Measurements from ENCODE around the gene ADAMTS9. TPM values are rescaled to one million over a fixed set of nuclear protein-coding genes. Genes with fewer than 3 reads are reported as not detected.

Gene ADAMTS9
- total RNA-seq, 4 donors from 2014 or later, result 6.3 to 20.1 (median 13.0) TPM

DNA sequence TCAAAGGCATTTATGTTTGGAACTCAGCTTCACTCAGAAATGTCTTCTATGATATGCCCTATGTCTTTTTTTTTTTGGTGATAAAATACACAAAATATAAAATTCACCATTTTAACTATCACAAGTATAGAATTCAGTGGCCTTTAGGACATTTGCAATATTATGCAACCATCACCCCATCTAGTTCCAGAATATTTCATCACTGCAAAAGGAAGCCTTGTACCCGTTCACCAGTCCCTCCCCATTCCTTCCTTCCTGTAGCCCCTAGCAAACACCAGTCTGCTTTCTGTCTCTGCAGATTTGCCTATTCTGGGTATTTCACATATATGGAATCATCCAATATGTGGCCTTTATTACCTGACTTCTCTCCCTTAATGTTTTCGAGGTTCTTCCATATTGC is 134.8 kb downstream of the ADAMTS9 start:
- H3K27me3 ChIP-seq, result no peaks in the 10 kb centered on the region
- H3K4me3 ChIP-seq, result no peak overlapping the region
- H3K36me3 ChIP-seq, result no peaks in the 10 kb centered on the region
- TF ChIP-seq POLR2AphosphoS5 (IDR thresholded peaks at IDR 0.05), result no peak
- WGBS, 2 donors (ENCODE audit: low coverage in 1 of 2), result 66 to 80% methylated on average over 1 to 2 of the region's 2 CpGs
- in situ Hi-C loops (cut with MboI; ENCODE audit: low pct_ligation_motif_present in 1 of 4, low pct_unique_long_range_greater_than_20kb in 1 of 4, low sequenced_read_pairs in 3 of 4), result no loop called here
- no peak overlapping the region for H3K27ac ChIP-seq
- intact Hi-C loops (cut with DNase I; ENCODE audit: low total_unique reads), result no loop called here
- H3K9me3 ChIP-seq, result no peaks in the 10 kb centered on the region
- H3K4me1 ChIP-seq, result peaks cover under 1 to 16% (median 7%) of the 10 kb centered on the region in 4 donors
- no peak for DNase-seq

DNA sequence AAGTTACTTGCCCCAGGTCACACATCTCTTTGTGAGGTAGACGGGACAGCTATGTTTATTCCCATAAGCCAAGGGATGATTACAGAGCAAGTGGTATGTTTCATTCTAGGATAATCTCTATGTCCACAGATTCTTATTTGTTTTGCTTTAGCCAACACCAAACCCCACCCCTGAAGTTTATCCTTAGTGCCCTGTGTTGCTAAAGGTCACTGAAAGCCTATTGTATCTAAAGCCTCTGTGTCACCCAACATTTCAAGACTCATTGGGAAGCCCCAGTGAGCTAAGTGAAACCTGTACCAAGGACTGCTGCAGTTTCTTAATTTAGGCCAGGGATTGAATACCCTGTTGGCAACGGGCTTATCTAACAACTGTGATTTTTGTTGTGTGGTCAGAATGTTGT is 135.6 kb downstream of the ADAMTS9 start:
- 67 to 68% methylated on average over 1 to 2 of the region's 2 CpGs for WGBS, 2 donors (ENCODE audit: low coverage in 1 of 2)
- no peak for DNase-seq
- in situ Hi-C loops (cut with MboI; ENCODE audit: low pct_ligation_motif_present in 1 of 4, low pct_unique_long_range_greater_than_20kb in 1 of 4, low sequenced_read_pairs in 3 of 4), result no loop called here
- Histone ChIP-seq H3K4me1 (peaks cover 5 to 20% (median 10%) of the 10 kb centered on the region in 4 donors), H3K9me3 (no peaks in the 10 kb centered on the region), H3K4me3 (no peak overlapping the region), H3K27ac (peak overlapping the region in 3 of 4 donors; percentile 7 to 89 (median 25)), H3K27me3 (no peaks in the 10 kb centered on the region), H3K36me3 (no peaks in the 10 kb centered on the region)
- intact Hi-C loops (cut with DNase I; ENCODE audit: low total_unique reads), result no loop called here
- TF ChIP-seq POLR2A (IDR thresholded peaks at IDR 0.05) (no peak), EP300 (IDR thresholded peaks at IDR 0.05; ENCODE audit: low read depth) (no peak), POLR2AphosphoS5 (IDR thresholded peaks at IDR 0.05) (no peak)
- TF ChIP-seq, protein P1, sequence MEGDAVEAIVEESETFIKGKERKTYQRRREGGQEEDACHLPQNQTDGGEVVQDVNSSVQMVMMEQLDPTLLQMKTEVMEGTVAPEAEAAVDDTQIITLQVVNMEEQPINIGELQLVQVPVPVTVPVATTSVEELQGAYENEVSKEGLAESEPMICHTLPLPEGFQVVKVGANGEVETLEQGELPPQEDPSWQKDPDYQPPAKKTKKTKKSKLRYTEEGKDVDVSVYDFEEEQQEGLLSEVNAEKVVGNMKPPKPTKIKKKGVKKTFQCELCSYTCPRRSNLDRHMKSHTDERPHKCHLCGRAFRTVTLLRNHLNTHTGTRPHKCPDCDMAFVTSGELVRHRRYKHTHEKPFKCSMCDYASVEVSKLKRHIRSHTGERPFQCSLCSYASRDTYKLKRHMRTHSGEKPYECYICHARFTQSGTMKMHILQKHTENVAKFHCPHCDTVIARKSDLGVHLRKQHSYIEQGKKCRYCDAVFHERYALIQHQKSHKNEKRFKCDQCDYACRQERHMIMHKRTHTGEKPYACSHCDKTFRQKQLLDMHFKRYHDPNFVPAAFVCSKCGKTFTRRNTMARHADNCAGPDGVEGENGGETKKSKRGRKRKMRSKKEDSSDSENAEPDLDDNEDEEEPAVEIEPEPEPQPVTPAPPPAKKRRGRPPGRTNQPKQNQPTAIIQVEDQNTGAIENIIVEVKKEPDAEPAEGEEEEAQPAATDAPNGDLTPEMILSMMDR (IDR thresholded peaks at IDR 0.05), result no peak

DNA sequence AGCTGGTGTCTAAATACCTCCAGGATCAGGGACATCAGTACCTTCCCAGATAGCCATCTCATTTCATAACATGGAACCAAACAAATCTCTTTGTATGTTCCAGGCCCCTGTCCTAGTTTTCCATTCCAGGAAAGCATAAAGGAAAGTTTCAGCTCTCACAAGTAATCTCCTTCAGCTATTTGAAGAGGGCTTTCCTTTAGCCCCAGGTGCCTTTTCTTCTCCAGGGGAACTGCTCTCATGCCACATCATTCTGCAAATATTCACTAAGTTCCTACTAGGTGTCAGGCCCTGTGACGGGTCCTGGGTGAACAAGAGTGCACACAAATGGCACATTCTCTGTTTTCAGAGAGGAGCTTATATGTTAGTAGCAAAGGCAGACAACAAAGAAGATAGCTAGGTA is 136.1 kb downstream of the ADAMTS9 start:
- no peaks in the 10 kb centered on the region for H3K9me3 ChIP-seq
- peaks cover 5 to 20% (median 10%) of the 10 kb centered on the region in 4 donors for H3K4me1 ChIP-seq
- no peaks in the 10 kb centered on the region for H3K27me3 ChIP-seq
- H3K36me3 ChIP-seq, result no peaks in the 10 kb centered on the region
- in situ Hi-C loops (cut with MboI; ENCODE audit: low pct_ligation_motif_present in 1 of 4, low pct_unique_long_range_greater_than_20kb in 1 of 4, low sequenced_read_pairs in 3 of 4) (no loop called here), intact Hi-C loops (cut with DNase I; ENCODE audit: low total_unique reads) (no loop called here)
- no peak for DNase-seq
- H3K27ac ChIP-seq, result peak overlapping the region in 3 of 4 donors; percentile 7 to 89 (median 25)
- 100% methylated on average over 1 of the region's 1 CpG; no CpG with 5 or more reads in 1 of the 2 donors for WGBS, 2 donors (ENCODE audit: low coverage in 1 of 2)
- TF ChIP-seq POLR2A (IDR thresholded peaks at IDR 0.05), result no peak
- no peak for TF ChIP-seq EP300 (IDR thresholded peaks at IDR 0.05; ENCODE audit: low read depth)
- TF ChIP-seq, protein P1 (IDR thresholded peaks at IDR 0.05), result no peak
- TF ChIP-seq POLR2AphosphoS5 (IDR thresholded peaks at IDR 0.05), result no peak
- no peak overlapping the region for H3K4me3 ChIP-seq

DNA sequence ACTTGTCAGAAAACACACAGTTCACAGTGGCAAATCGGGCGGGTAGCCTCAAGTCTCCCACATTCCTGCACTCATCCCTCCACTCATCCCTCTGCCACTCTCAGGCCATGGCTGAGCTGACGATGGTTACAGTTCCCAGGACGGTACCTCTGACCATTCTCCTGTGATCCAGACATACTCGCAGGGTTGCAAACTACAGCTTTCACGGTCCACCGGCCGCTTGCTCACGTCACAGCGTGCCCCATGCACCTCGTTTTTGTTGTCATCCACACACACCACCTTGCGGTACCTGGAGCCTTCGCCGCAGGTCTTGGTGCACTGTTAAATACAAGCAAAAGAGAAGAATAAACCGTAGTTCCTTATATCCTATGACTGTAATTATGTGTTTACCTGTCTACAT is 137.1 kb downstream of the ADAMTS9 start:
- Histone ChIP-seq H3K4me1 (peaks cover 5 to 20% (median 10%) of the 10 kb centered on the region in 4 donors), H3K27ac (peak overlapping the region in 3 of 4 donors; percentile 25 to 89 (median 79)), H3K27me3 (no peaks in the 10 kb centered on the region), H3K36me3 (no peaks in the 10 kb centered on the region), H3K4me3 (no peak overlapping the region), H3K9me3 (no peaks in the 10 kb centered on the region)
- in situ Hi-C loops (cut with MboI; ENCODE audit: low pct_ligation_motif_present in 1 of 4, low pct_unique_long_range_greater_than_20kb in 1 of 4, low sequenced_read_pairs in 3 of 4), result no loop called here
- TF ChIP-seq, protein P1 (IDR thresholded peaks at IDR 0.05), result no peak
- TF ChIP-seq POLR2AphosphoS5 (IDR thresholded peaks at IDR 0.05) (no peak), EP300 (IDR thresholded peaks at IDR 0.05; ENCODE audit: low read depth) (no peak), POLR2A (IDR thresholded peaks at IDR 0.05) (no peak)
- no peak for DNase-seq
- intact Hi-C loops (cut with DNase I; ENCODE audit: low total_unique reads), result no loop called here
- 90 to 91% methylated on average over 10 to 15 of the region's 15 CpGs for WGBS, 2 donors (ENCODE audit: low coverage in 1 of 2)

DNA sequence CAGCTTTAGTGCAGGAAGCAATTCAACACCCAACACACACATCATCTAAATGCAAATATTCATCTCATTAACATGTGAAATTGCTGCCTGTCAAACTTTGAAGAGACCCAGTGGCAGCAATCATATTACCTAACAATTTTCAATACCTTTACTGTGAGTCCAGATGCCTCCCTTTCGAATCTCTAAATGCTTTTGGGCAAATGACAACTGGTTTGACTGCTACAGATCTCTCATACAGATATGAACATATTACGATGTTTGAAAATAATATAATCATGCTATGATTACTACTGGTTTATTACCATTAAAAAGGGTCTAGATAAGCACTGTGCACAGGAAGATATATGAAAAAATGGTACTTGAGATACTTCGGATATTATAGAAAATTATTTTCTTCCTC is 137.9 kb downstream of the ADAMTS9 start:
- peaks cover 5 to 20% (median 10%) of the 10 kb centered on the region in 4 donors for H3K4me1 ChIP-seq
- H3K36me3 ChIP-seq, result no peaks in the 10 kb centered on the region
- H3K4me3 ChIP-seq, result no peak overlapping the region
- no peaks in the 10 kb centered on the region for H3K9me3 ChIP-seq
- no peak for DNase-seq
- TF ChIP-seq POLR2AphosphoS5 (IDR thresholded peaks at IDR 0.05) (no peak), EP300 (IDR thresholded peaks at IDR 0.05; ENCODE audit: low read depth) (no peak), POLR2A (IDR thresholded peaks at IDR 0.05) (no peak)
- TF ChIP-seq, protein P1 (IDR thresholded peaks at IDR 0.05), result no peak
- peak overlapping the region; percentile 59 to 89 (median 79) for H3K27ac ChIP-seq
- H3K27me3 ChIP-seq, result no peaks in the 10 kb centered on the region
- in situ Hi-C loops (cut with MboI; ENCODE audit: low pct_ligation_motif_present in 1 of 4, low pct_unique_long_range_greater_than_20kb in 1 of 4, low sequenced_read_pairs in 3 of 4) (loop anchor here in 3 of 4 donors (25.0 kb wide), 5 partner anchors 612 to 1187 kb away; no protein-coding TSS in a partner anchor), intact Hi-C loops (cut with DNase I; ENCODE audit: low total_unique reads) (no loop called here)
- WGBS, 2 donors (ENCODE audit: low coverage in 1 of 2), result 47 to 66% methylated on average over 3 of the region's 3 CpGs
